ENCODE data around the gene LRRN3.

The LRRN3 gene

GRCh38 chr7:111147708-111148533 is 57.0 kb downstream of the LRRN3 start:
- no peak overlapping the region for H3K4me3 ChIP-seq (ENCODE audit: low read length)
- DNase-seq (ENCODE audit: low read depth): no peak
- TF ChIP-seq CTCF (IDR thresholded peaks at IDR 0.05; ENCODE audit: insufficient read depth, low read depth, low read length, missing control alignments): no peak

- no peak for DNase-seq (ENCODE audit: low read depth)
- no peak for TF ChIP-seq CTCF (IDR thresholded peaks at IDR 0.05; ENCODE audit: insufficient read depth, low read depth, low read length, missing control alignments)
- no peak overlapping the region for H3K4me3 ChIP-seq (ENCODE audit: low read length)
Observed at GRCh38 chr7:111150709-111151108, 59.8 kb downstream of the LRRN3 start.

- H3K4me3 ChIP-seq (ENCODE audit: low read length): no peak overlapping the region
- peak; percentile 48 for DNase-seq (ENCODE audit: low read depth)
- TF ChIP-seq CTCF (IDR thresholded peaks at IDR 0.05; ENCODE audit: insufficient read depth, low read depth, low read length, missing control alignments): no peak
Observed at GRCh38 chr7:111159426-111159825, 68.5 kb downstream of the LRRN3 start.

- DNase-seq (ENCODE audit: low read depth): no peak
- no peak for TF ChIP-seq CTCF (IDR thresholded peaks at IDR 0.05; ENCODE audit: insufficient read depth, low read depth, low read length, missing control alignments)
Observed at GRCh38 chr7:111160297-111160696, 69.4 kb downstream of the LRRN3 start.

GRCh38 chr7:111162692-111163091 is 71.8 kb downstream of the LRRN3 start:
- no peak for TF ChIP-seq CTCF (IDR thresholded peaks at IDR 0.05; ENCODE audit: insufficient read depth, low read depth, low read length, missing control alignments)

More at GRCh38 chr7:111160297-111160696, 69.4 kb downstream of the LRRN3 start:
- no peak overlapping the region for H3K4me3 ChIP-seq (ENCODE audit: low read length)

GRCh38 chr7:111164442-111164841 is 73.5 kb downstream of the LRRN3 start:
- no peak overlapping the region for H3K4me3 ChIP-seq (ENCODE audit: low read length)
- no peak for TF ChIP-seq CTCF (IDR thresholded peaks at IDR 0.05; ENCODE audit: insufficient read depth, low read depth, low read length, missing control alignments)
- DNase-seq (ENCODE audit: low read depth): no peak

More at GRCh38 chr7:111162692-111163091, 71.8 kb downstream of the LRRN3 start:
- no peak for DNase-seq (ENCODE audit: low read depth)
- no peak overlapping the region for H3K4me3 ChIP-seq (ENCODE audit: low read length)

- no peak overlapping the region for H3K4me3 ChIP-seq (ENCODE audit: low read length)
- DNase-seq (ENCODE audit: low read depth): no peak
- no peak for TF ChIP-seq CTCF (IDR thresholded peaks at IDR 0.05; ENCODE audit: insufficient read depth, low read depth, low read length, missing control alignments)
Observed at GRCh38 chr7:111168182-111168581, 77.3 kb downstream of the LRRN3 start.

Data from epithelial cell of esophagus (primary cell).